Vagina (tissue), 2 donors: ENCODE results near the gene ALG9. TPM values are rescaled to one million over a fixed set of nuclear protein-coding genes. Genes with fewer than 3 reads are reported as not detected.

ENCODE experiments used
- DNase-seq, 2 donors: peaks; one replicate each; pipeline ENCODE4 v3.0.0-alpha.2; 2017; ENCODE audit errors: extremely low spot score in 2 of 2
- H3K27ac ChIP-seq: fragments of 200-600 bp; sonication (generic); one replicate; pipeline ENCODE4 v1.5.1; 2019
- H3K27me3 ChIP-seq: fragments of 200-600 bp; sonication (generic); one replicate; pipeline ENCODE4 v1.5.1; 2019
- H3K36me3 ChIP-seq, 2 donors: fragments of 200-600 bp; sonication (generic); one replicate each; pipeline ENCODE4 v1.5.1; 2017 to 2019
- H3K4me1 ChIP-seq: fragments of 200-600 bp; sonication (generic); one replicate; pipeline ENCODE4 v1.5.1; 2019
- H3K4me3 ChIP-seq, 2 donors: fragments of 200-600 bp; sonication (generic); 1 replicate in 1 of 2; 2 replicates in 1 of 2; pipeline ENCODE4 v1.5.1; 2016 to 2019
- H3K9me3 ChIP-seq: fragments of 200-600 bp; sonication (generic); one replicate; pipeline ENCODE4 v1.5.1; 2019
- CTCF ChIP-seq, 3 experiments: fragments of 450-650 bp in 2 of 3; fragments of 200-600 bp in 1 of 3; sonication (generic) in 1 of 3; IDR thresholded peaks; one replicate each; pipeline ENCODE4 v1.5.1; 2017 to 2019; ENCODE audit warnings: antibody characterized with exemption in 3 of 3, mild to moderate bottlenecking in 2 of 3, moderate library complexity in 2 of 3
- POLR2A ChIP-seq, 2 donors: fragments of 450-650 bp; IDR thresholded peaks; one replicate each; pipeline ENCODE4 v1.6.1; 2017; ENCODE audit warnings: antibody characterized with exemption in 2 of 2, mild to moderate bottlenecking in 2 of 2, moderate library complexity in 2 of 2
- POLR2AphosphoS5 ChIP-seq, 2 donors: sonication (generic); formaldehyde crosslinking; IDR thresholded peaks; one replicate each; pipeline ENCODE4 v1.9.0; 2017; ENCODE audit warnings: antibody characterized with exemption in 2 of 2, mild to moderate bottlenecking in 2 of 2, low read depth in 1 of 2; ENCODE audit not compliant: insufficient read depth in 1 of 2
- intact Hi-C: fragments of 100-400 bp; cut with DNase I; formaldehyde crosslinking; loops from one replicate; pipeline ENCODE4 v1.15.1; 2023
- total RNA-seq: library from RNA; depleted of rRNA; stranded (reverse); fragments of >200 nt; gene quantifications from one replicate; pipeline ENCODE4 v1.2.3, GENCODE V29; 2016

ALG9 gene
- total RNA-seq, 1 donor from 2014 or later: 31.7 TPM

DNA sequence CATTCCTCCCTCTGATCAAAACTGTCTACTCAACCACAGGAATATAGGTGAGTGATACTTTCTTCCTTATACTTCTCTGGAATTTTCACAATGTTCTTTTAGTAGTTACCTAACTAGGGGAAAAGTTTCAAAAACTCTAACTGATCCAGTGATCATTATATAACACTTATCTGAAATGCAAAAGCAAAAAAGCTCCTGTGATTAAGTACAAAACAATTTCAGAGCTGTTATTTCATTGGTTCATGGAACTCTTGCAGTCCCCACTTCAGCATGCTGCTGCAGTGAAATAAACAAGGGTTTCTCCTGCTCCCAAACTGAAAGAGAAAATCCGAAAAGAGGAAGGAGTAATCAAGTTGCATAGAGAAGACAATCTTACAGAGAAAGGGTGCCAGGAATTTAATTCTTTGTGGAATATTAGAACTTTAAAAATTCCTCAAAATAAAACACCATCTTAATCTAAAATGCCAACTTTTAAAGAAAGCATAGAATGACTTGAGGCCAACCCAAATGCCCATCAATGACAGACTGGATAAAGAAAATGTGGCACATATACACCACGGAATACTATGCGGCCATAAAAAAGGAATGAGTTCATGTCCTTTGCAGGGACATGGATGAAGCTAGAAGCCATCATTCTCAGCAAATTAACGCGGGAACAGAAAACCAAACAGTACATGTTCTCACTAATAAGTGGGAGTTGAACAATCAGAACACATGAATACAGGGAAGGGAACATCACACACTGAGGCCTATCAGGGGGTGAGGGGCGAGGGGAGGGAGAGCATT lies 125.5 kb downstream of the ALG9 start:
- peaks cover under 1 to 57% of the 10 kb centered on the region in 2 donors for H3K36me3 ChIP-seq
- DNase-seq: no peak
- peak overlapping the region; percentile 76 for H3K27ac ChIP-seq
- no peaks in the 10 kb centered on the region for H3K27me3 ChIP-seq
- H3K9me3 ChIP-seq: no peaks in the 10 kb centered on the region
- H3K4me3 ChIP-seq: no peak overlapping the region
- intact Hi-C loops: no loop called here
- TF ChIP-seq POLR2A (IDR thresholded peaks at IDR 0.05) (no peak), CTCF (IDR thresholded peaks at IDR 0.05) (no peak), POLR2AphosphoS5 (IDR thresholded peaks at IDR 0.05; ENCODE audit: insufficient read depth in 1 of 2, low read depth in 1 of 2) (no peak)
- H3K4me1 ChIP-seq: no peaks in the 10 kb centered on the region

GRCh38 chr11:111743700-111744099 lies 127.7 kb downstream of the ALG9 start:
- Histone ChIP-seq H3K4me1 (no peaks in the 10 kb centered on the region), H3K27me3 (no peaks in the 10 kb centered on the region), H3K36me3 (peaks cover 0 to 46% of the 10 kb centered on the region in 2 donors), H3K9me3 (no peaks in the 10 kb centered on the region), H3K4me3 (no peak overlapping the region), H3K27ac (no peak overlapping the region)
- TF ChIP-seq POLR2AphosphoS5 (IDR thresholded peaks at IDR 0.05; ENCODE audit: insufficient read depth in 1 of 2, low read depth in 1 of 2) (no peak), POLR2A (IDR thresholded peaks at IDR 0.05) (no peak), CTCF (IDR thresholded peaks at IDR 0.05) (no peak)
- intact Hi-C loops: no loop called here
- no peak for DNase-seq

- TF ChIP-seq POLR2AphosphoS5 (IDR thresholded peaks at IDR 0.05; ENCODE audit: insufficient read depth in 1 of 2, low read depth in 1 of 2) (no peak), POLR2A (IDR thresholded peaks at IDR 0.05) (no peak), CTCF (IDR thresholded peaks at IDR 0.05) (no peak)
- Histone ChIP-seq H3K9me3 (no peaks in the 10 kb centered on the region), H3K36me3 (peaks cover 0 to 37% of the 10 kb centered on the region in 2 donors), H3K4me1 (peaks cover 10% of the 10 kb centered on the region), H3K27ac (no peak overlapping the region), H3K4me3 (no peak overlapping the region), H3K27me3 (no peaks in the 10 kb centered on the region)
- intact Hi-C loops: no loop called here
- DNase-seq: no peak
These were observed 129.6 kb downstream of the ALG9 start for GRCh38 chr11:111741751-111742150.

DNA sequence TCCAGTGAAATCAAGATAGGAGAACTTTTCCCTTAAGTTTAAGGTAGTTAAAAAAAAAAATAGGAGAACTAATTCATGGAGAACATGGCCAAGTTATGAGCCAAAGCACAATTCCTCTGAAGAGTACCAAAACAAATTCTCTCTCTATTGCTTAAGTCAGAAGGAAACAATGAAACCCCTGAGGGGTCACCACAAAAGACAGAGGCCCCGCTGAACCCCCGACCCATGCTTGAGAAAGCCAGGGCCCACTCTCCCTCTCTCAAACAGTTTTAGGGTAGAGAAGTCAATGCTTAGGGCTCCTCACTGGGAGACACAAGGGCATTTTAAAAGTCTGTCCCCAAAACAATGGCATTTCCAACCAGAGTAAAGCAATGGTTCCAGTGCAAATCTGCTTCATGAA lies 132.1 kb downstream of the ALG9 start:
- intact Hi-C loops: no loop called here

More for the DNA sequence above, 132.1 kb downstream of the ALG9 start:
- Histone ChIP-seq H3K27ac (peak overlapping the region; percentile 95), H3K4me3 (no peak overlapping the region), H3K4me1 (peaks cover 28% of the 10 kb centered on the region), H3K9me3 (no peaks in the 10 kb centered on the region), H3K27me3 (no peaks in the 10 kb centered on the region), H3K36me3 (peaks cover 0 to 37% of the 10 kb centered on the region in 2 donors)
- DNase-seq: no peak
- TF ChIP-seq POLR2A (IDR thresholded peaks at IDR 0.05): no peak
- TF ChIP-seq CTCF (IDR thresholded peaks at IDR 0.05): no peak
- no peak for TF ChIP-seq POLR2AphosphoS5 (IDR thresholded peaks at IDR 0.05; ENCODE audit: insufficient read depth in 1 of 2, low read depth in 1 of 2)
